Lower leg skin (tissue), 4 donors: ENCODE measurements around the gene ZNF512B. TPM values are rescaled to one million over a fixed set of nuclear protein-coding genes. Genes with fewer than 3 reads are reported as not detected.
"Not testable (repeated sequence)": the region's sequence is repeated elsewhere in the genome, so short reads cannot be mapped to it uniquely, and the experiment has no call there.

ENCODE experiments used
- DNase-seq, 2 donors: peaks; one replicate each; pipeline ENCODE4 v3.0.0-alpha.2; 2019; ENCODE audit warnings: low spot score in 2 of 2
- H3K4me3 ChIP-seq: fragments of 200-600 bp; sonication (generic); 2 replicates; pipeline ENCODE4 v1.5.1; 2017; ENCODE audit warnings: mild to moderate bottlenecking, low read depth; ENCODE audit not compliant: poor library complexity, severe bottlenecking
- POLR2A ChIP-seq, 2 donors: fragments of 450-650 bp; IDR thresholded peaks; one replicate each; pipeline ENCODE4 v1.6.1; 2016 to 2017; ENCODE audit warnings: antibody characterized with exemption in 2 of 2, mild to moderate bottlenecking in 1 of 2, moderate library complexity in 1 of 2
- WGBS, 2 donors: methylation state at CpG; one replicate each; pipeline ENCODE4 v1.1.5; 2018; 5-methylcytosine and 5-hydroxymethylcytosine counted together
- intact Hi-C: fragments of 100-400 bp; cut with DNase I; formaldehyde crosslinking; loops from one replicate; pipeline ENCODE4 v1.15.0; 2023; ENCODE audit warnings: low total_unique reads
- total RNA-seq, 4 donors: library from RNA; depleted of rRNA; stranded (reverse); fragments of >200 nt; gene quantifications; one replicate each; pipeline ENCODE4 v1.1.0, GENCODE V29; 2016
- TF ChIP-seq, protein P1 (sequence below), 3 donors: fragments of 450-650 bp; IDR thresholded peaks; one replicate each; pipeline ENCODE4 v1.5.1; 2016; ENCODE audit warnings: antibody characterized with exemption in 3 of 3, mild to moderate bottlenecking in 3 of 3, moderate library complexity in 2 of 3

ZNF512B gene
- total RNA-seq, 4 donors from 2014 or later, result 15.3 to 19.8 (median 16.7) TPM

DNA sequence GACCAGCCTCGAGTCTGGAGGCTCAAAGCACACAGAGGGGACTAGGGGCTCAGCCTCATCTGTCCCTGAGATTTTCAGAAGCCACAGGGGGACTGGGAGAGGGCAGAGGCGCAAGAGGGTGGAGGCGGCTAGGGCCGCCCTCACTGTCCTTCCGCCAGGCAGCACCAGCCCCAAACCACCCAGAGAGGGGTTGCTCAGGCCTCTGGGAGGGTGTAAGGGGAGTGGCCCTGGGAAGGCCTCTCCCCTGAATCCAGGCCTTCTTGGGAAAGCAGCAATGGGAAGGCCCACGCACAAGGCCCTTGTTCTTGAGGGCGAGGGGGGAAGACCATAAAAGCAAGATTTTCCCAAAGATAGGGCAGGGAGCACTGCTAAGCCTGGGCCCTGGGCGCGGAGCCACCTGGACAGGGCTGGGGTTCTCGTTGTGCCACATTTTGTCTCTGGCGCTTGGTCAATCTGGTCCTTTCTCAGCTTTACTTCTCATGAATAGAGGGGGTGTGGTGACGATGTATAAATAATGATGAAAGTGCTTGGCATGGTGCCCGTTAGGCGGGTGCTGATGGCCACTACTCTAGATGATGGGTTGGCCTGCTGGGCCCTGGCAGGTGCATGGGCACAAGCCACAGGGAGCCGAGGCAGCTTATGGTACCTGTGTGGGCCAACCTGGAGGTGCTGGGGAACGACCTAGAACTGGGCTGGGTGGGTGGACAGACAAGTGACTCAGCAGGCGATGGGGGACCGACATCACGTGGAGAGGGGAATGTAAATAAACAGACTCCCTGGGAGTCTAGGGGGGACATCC is 4.9 kb upstream of the ZNF512B start:
- WGBS, 2 donors, result 66 to 74% methylated on average over 19 of the region's 19 CpGs
- H3K4me3 ChIP-seq, result no peak overlapping the region
- DNase-seq, result peak in 1 of 2 donors; percentile 86
- TF ChIP-seq, protein P1, sequence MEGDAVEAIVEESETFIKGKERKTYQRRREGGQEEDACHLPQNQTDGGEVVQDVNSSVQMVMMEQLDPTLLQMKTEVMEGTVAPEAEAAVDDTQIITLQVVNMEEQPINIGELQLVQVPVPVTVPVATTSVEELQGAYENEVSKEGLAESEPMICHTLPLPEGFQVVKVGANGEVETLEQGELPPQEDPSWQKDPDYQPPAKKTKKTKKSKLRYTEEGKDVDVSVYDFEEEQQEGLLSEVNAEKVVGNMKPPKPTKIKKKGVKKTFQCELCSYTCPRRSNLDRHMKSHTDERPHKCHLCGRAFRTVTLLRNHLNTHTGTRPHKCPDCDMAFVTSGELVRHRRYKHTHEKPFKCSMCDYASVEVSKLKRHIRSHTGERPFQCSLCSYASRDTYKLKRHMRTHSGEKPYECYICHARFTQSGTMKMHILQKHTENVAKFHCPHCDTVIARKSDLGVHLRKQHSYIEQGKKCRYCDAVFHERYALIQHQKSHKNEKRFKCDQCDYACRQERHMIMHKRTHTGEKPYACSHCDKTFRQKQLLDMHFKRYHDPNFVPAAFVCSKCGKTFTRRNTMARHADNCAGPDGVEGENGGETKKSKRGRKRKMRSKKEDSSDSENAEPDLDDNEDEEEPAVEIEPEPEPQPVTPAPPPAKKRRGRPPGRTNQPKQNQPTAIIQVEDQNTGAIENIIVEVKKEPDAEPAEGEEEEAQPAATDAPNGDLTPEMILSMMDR (IDR thresholded peaks at IDR 0.05), result no peak
- TF ChIP-seq POLR2A (IDR thresholded peaks at IDR 0.05), result no peak
- intact Hi-C loops, result loop anchor here (5.0 to 10.0 kb wide), 2 partner anchors 190 to 432 kb away; no protein-coding TSS in a partner anchor

DNA sequence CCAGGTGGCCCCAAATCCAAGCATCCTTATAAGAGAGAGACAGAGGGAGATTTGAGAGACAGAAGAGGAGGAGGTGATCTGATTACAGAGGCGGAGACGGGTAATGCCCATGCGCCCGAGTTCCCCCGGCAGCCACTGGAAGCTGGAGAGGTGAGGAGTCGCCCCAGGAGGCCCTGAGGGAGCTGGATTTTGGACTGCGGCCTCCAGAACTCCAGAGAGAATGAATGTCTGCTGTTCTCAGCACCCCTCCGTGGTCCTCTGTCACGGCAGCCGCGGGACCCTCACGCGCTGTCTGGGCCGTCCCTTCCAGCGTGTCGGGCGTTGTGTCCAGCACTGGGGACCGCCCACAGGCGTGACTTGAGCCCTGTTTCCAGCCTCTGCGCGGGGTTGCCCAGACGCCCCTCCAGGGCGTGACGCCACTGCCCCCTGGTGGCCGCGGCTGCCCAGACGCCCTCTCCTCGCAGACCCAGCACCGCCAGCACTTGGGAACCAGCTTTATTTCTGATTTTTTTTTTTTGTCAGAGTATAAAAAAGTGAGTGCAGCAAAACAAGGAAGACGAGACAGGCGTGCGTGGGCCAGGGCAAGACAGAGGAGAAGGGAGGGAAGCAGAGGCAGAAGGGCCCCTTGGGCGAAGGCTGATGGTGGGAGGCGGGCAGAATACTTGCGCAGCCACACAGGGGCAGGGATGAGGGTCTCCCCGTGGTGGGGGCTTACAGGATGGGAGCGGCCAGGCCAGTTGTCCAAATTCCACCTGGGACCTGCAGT is 4.1 kb upstream of the ZNF512B start:
- no peak for TF ChIP-seq POLR2A (IDR thresholded peaks at IDR 0.05)
- TF ChIP-seq, protein P1 (IDR thresholded peaks at IDR 0.05), result peak in 1 of 3 donors; percentile 74
- 9 to 11% methylated on average over 36 to 37 of the region's 37 CpGs for WGBS, 2 donors
- H3K4me3 ChIP-seq, result no peak overlapping the region
- peak; percentile 79 to 97 for DNase-seq
- intact Hi-C loops, result loop anchor here (5.0 to 10.0 kb wide), 2 partner anchors 189 to 432 kb away; no protein-coding TSS in a partner anchor

DNA sequence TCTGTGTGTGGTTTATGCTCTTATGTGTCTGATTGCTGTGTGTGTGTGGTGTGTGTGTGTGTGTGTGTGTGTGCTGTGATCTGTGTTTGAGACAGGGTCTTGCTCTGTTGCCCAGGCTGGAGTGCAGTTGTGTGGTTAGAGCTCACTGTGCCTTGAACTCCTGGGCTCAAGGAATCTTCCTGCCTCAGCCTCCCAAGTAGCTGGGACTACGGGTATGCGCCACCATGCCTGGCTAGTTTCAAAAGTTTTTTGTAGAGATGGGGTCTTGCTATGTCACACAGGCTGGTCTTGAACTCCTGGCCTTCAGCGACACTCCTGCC is 3.4 kb upstream of the ZNF512B start:
- no peak for DNase-seq
- 86 to 96% methylated on average over 3 of the region's 3 CpGs for WGBS, 2 donors
- intact Hi-C loops, result loop anchor here (5.0 to 10.0 kb wide), 2 partner anchors 188 to 431 kb away; no protein-coding TSS in a partner anchor
- H3K4me3 ChIP-seq, result no peak overlapping the region
- TF ChIP-seq, protein P1 (IDR thresholded peaks at IDR 0.05), result no peak
- no peak for TF ChIP-seq POLR2A (IDR thresholded peaks at IDR 0.05)

- intact Hi-C loops, result loop anchor here (5.0 to 10.0 kb wide), 2 partner anchors 188 to 430 kb away; no protein-coding TSS in a partner anchor
- WGBS, 2 donors, result 77 to 82% methylated on average over 18 of the region's 18 CpGs
- DNase-seq, result peak in 1 of 2 donors; percentile 89
- TF ChIP-seq POLR2A (IDR thresholded peaks at IDR 0.05), result no peak
- TF ChIP-seq, protein P1 (IDR thresholded peaks at IDR 0.05), result no peak
- no peak overlapping the region for H3K4me3 ChIP-seq
Measured at GRCh38 chr20:63972312-63973159, 2.8 kb upstream of the ZNF512B start.

GRCh38 chr20:63971960-63972311 is 2.2 kb upstream of the ZNF512B start:
- intact Hi-C loops, result loop anchor here (5.0 to 10.0 kb wide), 2 partner anchors 187 to 430 kb away; no protein-coding TSS in a partner anchor
- 78 to 91% methylated on average over 10 of the region's 10 CpGs for WGBS, 2 donors
- DNase-seq, H3K4me3 ChIP-seq: not testable (repeated sequence)
